Hypothalamus (tissue), 51 donors: ENCODE measurements around the gene TMEM143.
A peak's percentile ranks its signal among the peaks of the same experiment; 100 is the strongest.
"Not testable (repeated sequence)": the region's sequence is repeated elsewhere in the genome, so short reads cannot be mapped to it uniquely, and the experiment has no call there.

ENCODE experiments used
- DNase-seq, 51 donors: peaks; one replicate each; lab custom pipeline; 2025; lab: John Stamatoyannopoulos, UW

Gene TMEM143

DNA sequence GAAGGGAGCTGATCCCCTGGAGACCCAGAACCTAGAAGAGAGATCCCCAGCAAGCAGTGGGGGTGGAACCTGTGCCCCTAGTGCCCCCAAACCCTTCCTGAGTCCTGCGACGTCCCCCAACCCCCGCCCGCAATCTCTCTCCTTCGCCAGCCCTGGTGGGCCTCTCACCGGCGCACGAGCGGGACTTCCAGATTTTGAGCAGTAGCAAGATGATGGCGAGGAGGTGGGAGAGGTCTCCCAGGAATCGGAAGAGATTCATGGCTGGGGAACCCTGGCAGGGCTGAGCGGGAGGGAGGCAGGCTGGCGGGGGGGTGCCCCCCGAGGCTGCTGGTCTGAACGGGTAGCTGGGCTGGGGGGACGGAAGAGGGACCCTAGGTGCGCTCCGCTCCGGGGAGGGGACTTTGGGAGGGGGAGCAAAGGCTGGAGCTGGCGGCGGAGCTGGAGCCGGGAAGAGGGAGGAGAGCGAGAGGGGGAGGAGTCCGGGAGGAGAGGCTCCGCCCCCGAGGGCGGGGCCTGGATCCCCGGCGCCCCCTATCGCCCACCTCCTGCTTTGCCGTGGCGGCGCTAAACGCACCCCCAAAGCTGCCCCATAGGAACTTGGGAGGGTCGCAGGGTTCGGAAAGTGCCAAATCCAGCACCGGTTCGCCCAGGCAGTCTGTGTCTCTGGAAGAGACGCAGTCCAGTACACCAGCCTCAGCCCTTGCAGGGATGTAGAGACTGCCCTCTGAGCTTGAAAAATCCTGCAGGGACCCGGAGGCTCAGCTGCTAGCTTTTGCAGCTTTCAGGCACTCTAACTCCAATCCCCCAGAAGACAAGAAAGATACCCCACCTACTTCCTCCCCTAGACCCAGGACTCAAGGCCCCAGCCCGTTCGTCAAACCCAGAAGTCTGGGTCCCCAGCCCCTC, 27.6 kb upstream of the TMEM143 start, which contains the start of gene KDELR1:
KDELR1 (minus strand) TSS at position 452 of the 906 bp plus-strand sequence; CDS start at position 259, 193 bp downstream.
- DNase-seq: peak; percentile 23 to 88 (median 68)

DNA sequence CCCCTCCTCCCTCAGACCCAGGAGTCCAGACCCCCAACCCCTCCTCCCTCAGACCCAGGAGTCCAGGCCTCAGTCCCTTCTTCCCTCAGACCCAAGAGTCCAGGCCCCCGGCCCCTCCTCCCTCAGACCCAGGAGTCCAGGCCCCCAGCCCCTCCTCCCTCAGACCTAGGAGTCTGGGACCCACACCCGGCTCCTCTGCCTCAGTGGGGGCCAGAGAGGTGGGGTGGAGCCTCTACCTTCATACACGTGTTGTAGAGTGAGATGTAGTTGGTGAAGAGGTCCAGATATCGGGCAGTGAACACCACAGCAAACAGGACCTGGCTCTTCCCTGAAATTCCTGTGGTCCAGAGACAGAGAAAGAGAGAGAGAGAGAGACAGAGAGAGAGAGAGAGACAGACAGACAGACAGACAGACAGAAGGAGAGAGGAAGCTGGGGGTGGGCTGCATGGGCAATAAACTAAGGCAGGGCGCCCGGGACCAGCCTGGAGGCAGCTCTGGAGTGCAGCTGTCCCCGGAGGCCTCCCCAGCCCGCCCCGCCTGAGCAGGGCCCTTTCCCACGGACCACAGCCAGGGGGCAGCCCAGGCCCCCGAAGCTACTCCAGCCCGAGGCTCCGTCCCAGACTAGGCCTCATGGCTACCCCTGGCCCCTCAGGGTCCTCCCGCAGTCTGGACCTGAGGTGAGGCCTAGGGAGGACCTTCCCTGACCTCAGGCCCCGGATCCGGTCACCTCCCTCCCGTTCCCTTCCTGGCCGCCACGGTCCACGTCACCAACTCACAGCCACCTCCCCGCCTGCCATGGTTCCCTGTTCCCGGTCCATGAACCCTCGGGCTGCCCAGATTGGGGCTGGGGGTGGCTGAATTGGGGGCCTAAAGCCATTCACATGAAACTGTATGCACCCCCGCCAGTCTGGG, 26.7 kb upstream of the TMEM143 start:
- peak in 40 of 51 donors; percentile 7 to 80 (median 40) for DNase-seq

DNA sequence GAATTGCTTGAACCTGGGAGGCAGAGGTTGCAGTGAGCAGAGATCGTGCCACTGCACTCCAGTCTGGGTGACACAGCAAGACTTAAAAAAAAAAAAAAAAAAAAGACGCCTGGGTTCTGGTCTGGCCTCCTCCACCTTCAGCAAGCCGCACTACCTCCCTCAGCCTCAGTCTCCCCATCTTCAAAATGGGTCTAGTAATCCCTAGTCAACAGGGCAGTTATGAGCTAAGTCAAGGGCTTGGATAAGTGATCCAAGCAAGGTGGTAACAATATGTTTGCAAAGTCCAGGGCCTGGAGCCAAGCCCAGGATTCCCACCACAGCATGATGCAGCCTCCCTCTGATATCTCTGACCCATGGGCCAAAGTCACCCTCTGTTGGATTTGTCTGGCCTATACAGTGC, 23.2 kb upstream of the TMEM143 start:
- DNase-seq: no peak

DNA sequence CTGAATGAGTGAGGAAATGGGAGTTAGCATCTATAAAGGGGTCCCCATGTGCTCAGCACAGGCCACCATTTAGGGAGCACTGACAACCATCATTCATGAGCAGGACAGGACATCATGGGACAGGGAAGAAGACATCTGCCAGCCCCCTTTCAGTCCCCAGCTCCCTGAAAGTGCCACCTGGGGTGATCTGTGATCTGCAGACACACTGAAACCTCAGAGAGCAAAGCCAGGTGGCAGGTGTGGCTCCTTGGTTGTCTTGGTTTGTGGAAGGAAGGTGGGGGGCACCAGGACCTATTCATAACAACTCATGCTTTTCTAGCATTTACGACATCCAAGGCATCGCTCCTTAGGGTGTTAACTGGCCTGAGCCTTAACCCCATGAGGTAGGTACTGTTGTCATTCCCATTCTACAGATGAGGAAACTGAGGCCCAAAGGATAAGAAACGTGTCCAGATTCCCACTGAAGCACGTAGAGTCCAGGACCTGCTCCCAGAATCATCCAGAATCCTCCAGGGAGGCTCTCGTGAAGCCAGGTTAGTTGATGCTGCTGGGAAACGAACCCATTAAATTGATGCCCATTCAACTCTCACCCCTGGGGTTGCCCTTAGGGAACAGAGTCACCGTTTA, 21.8 kb upstream of the TMEM143 start:
- DNase-seq: no peak

DNA sequence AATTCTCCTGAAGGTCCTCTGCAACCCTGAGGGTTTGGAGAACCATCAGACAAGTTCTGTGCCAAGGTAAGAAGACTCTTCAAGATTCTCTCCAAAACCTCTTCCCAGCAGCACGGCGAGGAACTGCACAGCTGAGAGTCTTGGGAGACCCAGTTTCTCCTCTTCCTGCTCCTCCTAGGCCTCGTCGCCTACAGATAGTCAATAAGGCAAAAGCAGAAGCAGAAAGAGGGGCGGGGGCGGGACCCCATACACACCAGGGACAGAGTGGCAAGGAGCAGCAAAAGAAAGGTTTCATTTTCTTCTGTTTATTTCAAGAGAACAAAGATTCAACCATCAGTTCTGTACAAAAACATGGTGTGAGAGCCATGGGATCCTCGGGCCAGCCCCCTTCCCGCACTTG, 18.5 kb upstream of the TMEM143 start:
- DNase-seq: no peak

DNA sequence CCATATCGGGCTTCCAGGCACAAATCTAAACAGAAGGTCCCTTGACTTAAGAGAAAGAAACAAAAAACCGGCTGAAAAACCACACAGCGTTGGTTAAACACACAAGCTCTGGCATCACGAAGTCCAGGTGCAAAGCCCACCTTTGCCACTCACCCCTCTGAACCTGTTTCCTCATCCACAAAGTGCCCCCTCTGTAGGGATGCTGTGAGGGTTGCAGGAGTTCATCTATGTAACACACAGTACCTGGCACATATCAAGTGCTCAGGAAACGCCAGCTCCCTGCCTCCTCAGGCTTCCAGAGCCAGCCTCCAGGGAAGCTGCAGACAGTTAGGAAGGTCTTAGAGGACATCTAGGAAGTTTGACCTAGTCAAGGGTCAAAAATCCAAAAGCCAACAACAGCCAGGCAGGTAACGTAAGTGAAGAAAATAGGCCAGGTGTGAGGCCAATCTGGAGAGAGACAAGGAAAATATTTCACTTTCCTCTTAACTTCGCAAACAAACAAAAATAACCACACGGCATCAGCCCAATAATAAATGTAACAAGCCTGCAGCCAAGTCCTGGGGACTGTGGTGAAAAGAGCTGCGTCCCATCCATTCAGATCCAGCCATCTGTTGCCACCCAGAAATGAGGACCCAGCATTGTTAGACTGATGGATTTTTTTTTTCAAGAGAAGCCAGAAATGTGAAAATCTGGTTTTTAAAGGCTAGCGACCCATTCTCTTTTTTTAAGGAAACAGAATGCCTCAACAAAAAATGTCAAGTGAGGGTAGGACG, 17.6 kb upstream of the TMEM143 start:
- no peak for DNase-seq

DNA sequence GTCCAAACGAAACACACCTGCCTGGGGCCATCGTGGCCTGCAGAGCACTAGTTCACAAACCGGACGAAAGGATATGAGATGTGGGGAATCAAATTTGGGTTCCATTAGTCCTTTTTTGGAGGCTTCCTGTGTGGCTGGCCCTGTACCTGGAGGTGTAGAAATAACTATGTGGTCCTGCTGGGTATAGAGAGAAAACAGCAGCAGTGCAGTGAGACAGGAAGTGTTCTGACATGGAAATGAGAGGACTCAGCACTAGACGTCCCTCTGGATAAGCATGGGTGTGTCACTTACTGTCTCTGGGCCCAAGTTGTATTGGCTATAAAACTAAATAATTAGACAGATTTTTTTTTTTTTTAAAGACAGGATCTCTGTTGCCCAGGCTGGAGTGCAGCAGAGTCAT, 15.3 kb upstream of the TMEM143 start:
- DNase-seq: no peak

DNA sequence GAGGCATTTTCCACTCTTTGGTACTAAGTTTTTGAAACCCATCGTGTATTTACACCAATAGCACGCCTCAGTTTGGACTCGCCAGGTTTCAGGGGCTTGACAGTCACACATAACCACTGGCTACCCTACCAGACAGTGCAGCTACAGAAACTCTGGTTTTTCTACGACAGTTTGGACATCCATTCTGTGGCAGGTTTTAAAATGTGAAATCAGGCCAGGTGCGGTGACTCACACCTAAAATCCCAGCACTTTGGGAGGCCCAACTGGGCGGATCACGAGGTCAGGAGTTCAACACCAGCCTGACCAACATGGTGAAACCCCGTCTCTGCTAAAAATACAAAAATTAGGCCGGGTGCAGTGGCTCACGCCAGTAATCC, 14.4 kb upstream of the TMEM143 start:
- no peak for DNase-seq

DNA sequence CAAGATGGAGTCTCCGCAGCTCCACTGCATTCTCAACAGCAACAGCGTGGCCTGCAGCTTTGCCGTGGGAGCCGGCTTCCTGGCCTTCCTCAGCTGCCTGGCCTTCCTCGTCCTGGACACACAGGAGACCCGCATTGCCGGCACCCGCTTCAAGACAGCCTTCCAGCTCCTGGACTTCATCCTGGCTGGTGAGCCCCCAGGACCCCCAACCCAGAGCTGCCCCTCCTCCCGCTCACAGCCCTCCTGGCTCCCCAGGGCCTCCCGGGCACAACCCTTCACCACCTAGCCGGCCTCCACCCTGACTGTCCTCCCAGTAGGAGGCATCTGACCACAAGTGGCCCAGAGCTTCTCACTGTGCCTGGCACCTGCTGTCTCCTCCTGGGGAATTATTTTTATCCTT, 9.8 kb upstream of the TMEM143 start:
- DNase-seq: no peak

DNA sequence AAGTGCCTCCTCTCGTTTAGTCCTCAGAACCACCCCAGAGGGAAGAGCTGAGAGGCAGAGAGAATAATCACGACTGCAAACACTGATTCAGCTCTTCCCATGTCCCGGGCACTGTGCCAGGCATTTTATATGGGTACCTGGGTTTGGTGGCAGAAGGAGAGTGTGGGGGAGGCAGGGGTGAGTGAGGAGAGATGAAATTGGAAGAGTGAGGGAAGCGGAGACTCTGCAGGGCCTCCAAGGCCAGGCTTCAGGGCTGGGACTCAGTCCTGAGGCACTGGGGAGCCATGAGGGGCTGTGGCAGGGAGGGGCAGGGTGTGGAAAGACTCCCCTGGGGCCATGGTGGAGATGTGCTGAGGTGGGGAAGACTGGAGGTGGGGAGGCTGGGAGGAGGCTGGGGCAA, 9.2 kb upstream of the TMEM143 start:
- DNase-seq: peak in 4 of 51 donors; percentile 14 to 49 (median 30)

DNA sequence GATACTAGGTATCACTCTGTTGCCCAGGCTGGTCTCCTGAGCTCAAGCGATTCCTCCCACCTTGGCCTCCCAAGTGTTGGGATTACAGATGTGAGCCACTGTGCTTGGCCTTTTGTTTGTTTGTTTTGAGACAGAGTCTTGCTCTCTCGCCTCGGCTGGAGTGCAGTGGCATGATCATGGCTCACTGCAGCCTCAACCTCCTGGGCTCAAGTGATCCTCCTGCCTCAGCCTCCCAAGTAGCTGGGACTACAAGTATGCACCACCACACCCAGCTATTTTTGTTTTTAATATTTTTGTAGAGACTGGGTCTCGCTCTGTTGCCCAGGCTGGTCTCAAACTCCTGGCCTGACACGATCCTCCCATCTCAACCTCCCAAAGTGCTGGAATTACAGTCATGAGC, 8.0 kb upstream of the TMEM143 start:
- DNase-seq: not testable (repeated sequence)

DNA sequence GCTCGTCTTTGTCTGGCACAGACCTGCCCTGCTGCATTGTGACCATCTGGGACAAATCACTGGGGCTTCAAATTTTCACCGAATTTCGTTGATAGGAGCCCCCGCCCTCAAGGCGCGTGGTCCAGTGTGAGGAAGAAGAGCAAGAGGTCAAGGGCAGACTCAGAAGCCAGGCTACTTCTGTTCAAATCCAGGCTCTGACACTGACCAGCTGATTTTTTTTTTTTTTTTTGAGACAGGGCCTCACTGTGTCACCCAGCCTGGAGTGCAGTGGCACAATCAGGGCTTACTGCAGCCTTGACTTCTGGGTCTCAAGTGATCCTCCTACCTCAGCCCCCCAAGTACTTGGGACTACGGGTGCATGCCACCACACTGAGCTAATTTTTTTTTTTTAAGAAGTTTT, 7.6 kb upstream of the TMEM143 start:
- DNase-seq: no peak

DNA sequence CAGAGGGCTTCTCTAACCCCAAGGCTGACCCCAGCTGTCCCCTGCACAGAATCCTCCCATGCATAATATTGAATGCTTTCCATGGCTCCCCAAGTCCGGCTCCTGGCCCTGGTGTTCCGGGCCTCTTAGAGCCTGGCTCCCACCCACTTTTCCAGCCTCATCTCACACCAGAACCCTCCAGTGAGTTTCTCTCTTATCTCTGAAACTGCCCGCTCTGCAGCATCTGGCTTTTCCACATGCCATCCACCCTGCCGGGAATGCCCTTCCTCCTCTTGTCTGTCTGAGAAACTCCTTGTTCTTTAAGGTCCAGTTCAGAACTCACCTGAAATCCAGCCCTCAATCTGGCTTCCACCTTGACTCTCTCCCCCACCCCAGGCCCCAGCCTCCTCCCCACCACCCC, 7.2 kb upstream of the TMEM143 start:
- no peak for DNase-seq

DNA sequence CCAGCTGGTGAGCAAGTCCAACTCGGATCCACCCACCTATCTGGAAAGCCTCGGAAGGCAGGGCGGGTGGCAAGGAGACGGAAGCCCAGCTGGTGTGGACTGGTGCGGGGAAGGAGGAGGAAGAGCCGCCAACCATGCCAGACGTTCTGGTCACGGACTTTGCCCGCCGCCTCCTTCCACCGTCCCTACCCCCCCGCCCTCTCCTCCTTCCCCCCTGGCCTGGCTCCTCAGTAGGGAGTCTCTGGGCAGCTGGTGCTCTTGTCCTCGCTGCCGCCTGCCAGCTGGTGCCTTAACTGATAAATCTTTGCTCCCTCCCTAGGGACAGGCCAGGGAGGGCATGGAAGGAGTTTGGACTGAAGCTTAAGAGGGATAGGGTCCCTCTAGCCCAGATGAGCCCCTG, 5.2 kb upstream of the TMEM143 start:
- peak in 1 of 51 donors; percentile 2 for DNase-seq

DNA sequence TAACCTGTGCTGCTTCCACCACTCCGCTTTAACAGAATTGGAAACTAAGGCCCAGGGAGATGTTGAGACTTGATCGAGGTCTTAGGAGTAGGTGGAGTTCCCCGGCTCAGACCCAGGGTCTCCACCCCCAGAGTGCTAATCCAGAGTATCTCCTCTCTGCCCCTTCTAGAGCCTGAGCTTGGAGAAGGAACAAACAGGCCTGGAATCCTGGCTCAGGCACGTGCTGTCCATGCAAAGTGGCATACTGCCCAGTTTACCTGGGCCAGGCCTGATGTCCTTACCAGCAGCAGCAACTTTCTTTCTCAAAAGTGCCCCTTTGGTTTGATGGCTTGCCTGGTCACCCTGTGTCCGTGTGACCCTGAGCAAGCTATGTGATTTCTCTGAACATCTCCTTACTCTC, 4.1 kb upstream of the TMEM143 start:
- no peak for DNase-seq

DNA sequence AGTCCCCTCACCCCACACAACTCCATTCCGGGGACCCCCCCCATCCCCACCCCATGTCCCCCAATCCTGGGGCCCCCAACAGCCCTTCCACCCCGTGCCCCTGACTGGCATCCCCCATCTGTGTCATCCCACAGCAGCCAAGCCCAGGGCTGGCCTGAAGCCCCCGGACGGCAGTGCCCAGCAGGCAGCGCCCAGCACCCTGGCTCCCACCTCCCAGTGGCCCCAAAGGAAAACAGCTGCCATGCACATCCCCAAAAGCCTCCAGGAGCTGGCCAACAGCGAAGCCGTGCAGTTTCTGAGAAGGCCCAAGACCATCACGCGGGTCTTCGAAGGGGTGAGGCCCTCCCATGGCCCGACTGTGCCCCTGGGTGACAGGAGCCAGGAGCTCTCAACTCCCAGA, 1.9 kb upstream of the TMEM143 start:
- no peak for DNase-seq

DNA sequence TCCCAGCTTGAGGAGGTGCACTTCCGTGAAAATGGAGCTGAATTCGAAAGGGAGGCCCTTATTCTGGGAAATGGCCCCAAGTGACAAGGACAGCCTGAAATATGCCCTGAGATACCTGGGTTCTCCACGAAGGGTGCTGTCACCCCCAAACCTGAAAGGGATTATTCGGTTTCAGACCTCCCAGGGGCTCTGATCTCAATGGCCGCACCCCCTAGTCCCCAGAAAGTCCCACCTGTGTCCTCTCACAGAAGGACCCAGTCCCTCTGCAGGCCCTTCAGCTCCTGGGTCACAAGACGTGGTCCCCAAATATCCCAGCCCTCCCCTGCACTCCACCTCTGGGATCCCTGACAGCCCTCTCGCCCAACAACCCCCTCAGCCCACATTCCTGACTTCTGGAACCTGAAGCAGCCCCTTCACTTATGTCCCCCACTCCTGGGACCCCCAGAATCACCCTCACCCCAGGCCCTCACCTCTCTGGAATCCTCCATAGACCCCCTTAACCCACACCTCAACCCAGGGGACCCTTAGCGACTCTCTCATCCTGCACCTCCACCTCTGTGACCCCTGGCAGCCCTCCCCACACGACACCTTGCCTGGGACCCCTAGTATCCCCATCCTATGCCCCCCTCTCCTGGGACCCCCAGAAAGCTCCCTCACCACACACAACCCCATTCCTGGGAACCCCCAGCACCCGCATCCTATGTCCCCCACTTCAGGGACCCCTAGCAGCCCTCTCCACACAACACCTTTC, 1.0 kb upstream of the TMEM143 start:
- peak in 2 of 51 donors; percentile 15 to 31 for DNase-seq

DNA sequence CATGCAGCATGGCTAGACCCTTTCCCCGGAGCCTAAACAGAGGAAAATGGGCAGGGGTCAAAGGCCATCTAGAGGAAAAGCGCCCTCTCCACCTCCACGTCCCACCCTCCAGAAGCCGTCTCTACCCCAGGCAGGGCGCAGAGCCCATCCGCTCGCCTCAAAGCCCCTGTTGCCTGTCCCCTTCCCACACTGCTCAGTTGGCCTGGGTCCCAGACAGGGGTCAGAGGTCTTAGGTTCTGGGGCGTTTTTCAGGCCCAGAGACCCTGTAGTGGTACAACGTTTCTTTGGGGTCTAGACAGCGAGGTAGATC, 285 bp downstream of the TMEM143 start:
- peak in 16 of 51 donors; percentile 47 to 89 (median 64) for DNase-seq

DNA sequence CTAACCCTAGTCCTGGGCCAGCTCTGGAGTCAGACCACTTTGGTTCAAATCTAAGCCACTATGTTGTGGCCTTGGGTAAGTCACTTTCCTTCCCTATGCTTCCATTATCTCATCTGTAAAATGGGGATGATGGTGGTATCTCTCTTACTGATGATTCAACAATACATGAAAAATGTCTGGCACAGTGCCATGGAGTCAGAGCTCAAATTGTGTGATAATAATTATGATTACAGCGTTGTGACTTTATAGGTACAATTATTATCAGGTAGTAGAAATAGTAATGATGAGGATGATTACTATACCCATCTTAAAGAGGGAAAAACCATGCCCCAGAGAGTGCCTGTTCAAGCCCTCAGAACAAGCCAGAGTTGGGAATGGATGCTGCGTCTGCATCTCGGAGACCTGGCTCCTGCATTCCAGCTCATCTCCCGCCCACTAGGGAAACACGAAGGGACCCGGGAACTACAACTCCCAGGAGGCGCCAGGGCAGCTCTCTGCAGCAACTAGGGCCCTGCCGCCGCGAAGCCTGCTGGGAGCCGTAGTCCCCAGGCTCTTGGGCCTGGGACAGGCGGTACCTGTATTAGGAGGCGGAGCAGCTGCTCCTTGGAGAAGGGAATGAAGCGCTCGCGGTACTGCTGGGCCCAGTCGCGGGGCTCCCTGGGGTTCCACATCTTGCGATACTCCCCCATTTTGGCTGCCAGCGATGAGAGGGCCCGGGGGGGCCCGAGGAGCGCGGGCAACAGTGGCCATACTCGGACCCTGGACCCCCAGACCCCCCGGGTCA, 832 bp downstream of the TMEM143 start:
- DNase-seq: peak; percentile 52 to 98 (median 92)
